ENCODE data around the gene RAD51B. TPM values are rescaled to one million over a fixed set of nuclear protein-coding genes. Genes with fewer than 3 reads are reported as not detected.

The RAD51B gene
- total RNA-seq, 1 experiment from 2014 or later: 23.3 TPM

- no TSS peak for BruUV-seq (replicated peaks)
- TF ChIP-seq EZH2 (IDR thresholded peaks at IDR 0.05; ENCODE audit: borderline replicate concordance, low read depth, low read length, poor library complexity, severe bottlenecking): no peak
- TF ChIP-seq, protein P1, sequence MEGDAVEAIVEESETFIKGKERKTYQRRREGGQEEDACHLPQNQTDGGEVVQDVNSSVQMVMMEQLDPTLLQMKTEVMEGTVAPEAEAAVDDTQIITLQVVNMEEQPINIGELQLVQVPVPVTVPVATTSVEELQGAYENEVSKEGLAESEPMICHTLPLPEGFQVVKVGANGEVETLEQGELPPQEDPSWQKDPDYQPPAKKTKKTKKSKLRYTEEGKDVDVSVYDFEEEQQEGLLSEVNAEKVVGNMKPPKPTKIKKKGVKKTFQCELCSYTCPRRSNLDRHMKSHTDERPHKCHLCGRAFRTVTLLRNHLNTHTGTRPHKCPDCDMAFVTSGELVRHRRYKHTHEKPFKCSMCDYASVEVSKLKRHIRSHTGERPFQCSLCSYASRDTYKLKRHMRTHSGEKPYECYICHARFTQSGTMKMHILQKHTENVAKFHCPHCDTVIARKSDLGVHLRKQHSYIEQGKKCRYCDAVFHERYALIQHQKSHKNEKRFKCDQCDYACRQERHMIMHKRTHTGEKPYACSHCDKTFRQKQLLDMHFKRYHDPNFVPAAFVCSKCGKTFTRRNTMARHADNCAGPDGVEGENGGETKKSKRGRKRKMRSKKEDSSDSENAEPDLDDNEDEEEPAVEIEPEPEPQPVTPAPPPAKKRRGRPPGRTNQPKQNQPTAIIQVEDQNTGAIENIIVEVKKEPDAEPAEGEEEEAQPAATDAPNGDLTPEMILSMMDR (conservative IDR thresholded peaks at IDR 0.05; ENCODE audit: low read depth, low read length): no peak
- Histone ChIP-seq H3K27me3 (replicated peaks; ENCODE audit: insufficient read depth, low read depth, low read length, poor library complexity) (no peaks in the 10 kb centered on the region), H3K4me1 (ENCODE audit: insufficient read depth, low read length, poor library complexity, severe bottlenecking) (peaks cover 18% of the 10 kb centered on the region), H3K27ac (ENCODE audit: low read depth, low read length, poor library complexity, severe bottlenecking) (no peak overlapping the region), H3K9me3 (ENCODE audit: low read depth, low read length, poor library complexity, severe bottlenecking) (no peaks in the 10 kb centered on the region), H3K4me3 (ENCODE audit: low read depth, low read length, poor library complexity, severe bottlenecking) (no peak overlapping the region), H3K36me3 (ENCODE audit: insufficient read depth, low read length, poor library complexity, severe bottlenecking) (no peaks in the 10 kb centered on the region)
- intact Hi-C loops (cut with micrococcal nuclease; ENCODE audit: unreplicated experiment): no loop called here
- POLR2A ChIA-PET (ENCODE audit: low non-redundant PET): no interaction called here
- CTCF ChIA-PET: no interaction called here
- no peak for DNase-seq (ENCODE audit: low spot score)
Observed at GRCh38 chr14:68511129-68512047, 691.8 kb downstream of the RAD51B start.

DNA sequence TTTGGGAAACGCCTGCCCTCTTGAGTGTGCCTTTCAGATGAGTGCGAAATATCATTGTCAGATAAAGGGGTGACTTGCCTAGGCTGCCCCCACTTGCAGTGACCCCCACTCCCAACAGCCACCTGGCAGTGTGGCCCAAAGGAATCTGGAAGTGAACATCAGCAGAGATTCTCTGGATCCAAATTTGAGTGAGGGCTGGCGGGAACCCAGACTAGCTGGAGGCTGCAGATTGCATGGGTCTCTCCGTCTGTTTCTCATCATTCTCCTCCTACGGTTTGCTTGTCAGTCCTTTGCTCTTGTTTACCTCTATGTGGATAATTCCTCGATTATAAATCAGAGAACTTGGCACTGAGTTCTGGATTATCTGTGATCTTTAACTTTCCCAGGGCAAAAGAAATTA, 692.5 kb downstream of the RAD51B start:
- POLR2A ChIA-PET (ENCODE audit: low non-redundant PET): no interaction called here
- BruUV-seq (replicated peaks): no TSS peak

DNA sequence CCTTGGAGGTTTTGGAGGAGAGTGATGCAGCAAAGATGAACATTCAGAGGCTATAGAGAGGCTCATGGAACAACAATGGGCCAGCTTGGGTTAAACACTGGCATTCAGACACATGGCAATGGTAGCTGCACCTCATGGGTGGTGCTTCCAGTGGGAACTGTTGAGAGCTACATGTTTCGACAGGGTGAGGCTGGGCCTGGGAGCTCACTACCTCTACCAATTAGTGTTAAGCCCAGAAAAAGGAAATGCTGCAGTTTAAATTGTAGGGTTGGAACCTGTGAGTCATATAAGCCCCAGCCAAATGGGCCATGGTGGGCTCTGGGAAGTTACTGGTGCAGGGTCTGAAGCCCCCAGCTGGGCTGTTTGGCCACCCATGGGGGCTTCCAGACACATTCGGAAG, 693.6 kb downstream of the RAD51B start:
- ChIA-PET POLR2A (ENCODE audit: low non-redundant PET) (no interaction called here), CTCF (no interaction called here)
- TF ChIP-seq, protein P1 (conservative IDR thresholded peaks at IDR 0.05; ENCODE audit: low read depth, low read length): no peak
- TF ChIP-seq EZH2 (IDR thresholded peaks at IDR 0.05; ENCODE audit: borderline replicate concordance, low read depth, low read length, poor library complexity, severe bottlenecking): no peak
- H3K27me3 ChIP-seq (replicated peaks; ENCODE audit: insufficient read depth, low read depth, low read length, poor library complexity): no peaks in the 10 kb centered on the region
- BruUV-seq (replicated peaks): no TSS peak
- peaks cover 18% of the 10 kb centered on the region for H3K4me1 ChIP-seq (ENCODE audit: insufficient read depth, low read length, poor library complexity, severe bottlenecking)
- intact Hi-C loops (cut with micrococcal nuclease; ENCODE audit: unreplicated experiment): no loop called here
- H3K4me3 ChIP-seq (ENCODE audit: low read depth, low read length, poor library complexity, severe bottlenecking): no peak overlapping the region
- no peak for DNase-seq (ENCODE audit: low spot score)
- no peak overlapping the region for H3K27ac ChIP-seq (ENCODE audit: low read depth, low read length, poor library complexity, severe bottlenecking)
- no peaks in the 10 kb centered on the region for H3K36me3 ChIP-seq (ENCODE audit: insufficient read depth, low read length, poor library complexity, severe bottlenecking)
- H3K9me3 ChIP-seq (ENCODE audit: low read depth, low read length, poor library complexity, severe bottlenecking): no peaks in the 10 kb centered on the region

More for the DNA sequence above, 692.5 kb downstream of the RAD51B start:
- DNase-seq (ENCODE audit: low spot score): no peak
- Histone ChIP-seq H3K4me3 (ENCODE audit: low read depth, low read length, poor library complexity, severe bottlenecking) (no peak overlapping the region), H3K36me3 (ENCODE audit: insufficient read depth, low read length, poor library complexity, severe bottlenecking) (no peaks in the 10 kb centered on the region), H3K9me3 (ENCODE audit: low read depth, low read length, poor library complexity, severe bottlenecking) (no peaks in the 10 kb centered on the region), H3K4me1 (ENCODE audit: insufficient read depth, low read length, poor library complexity, severe bottlenecking) (peaks cover 18% of the 10 kb centered on the region), H3K27me3 (replicated peaks; ENCODE audit: insufficient read depth, low read depth, low read length, poor library complexity) (no peaks in the 10 kb centered on the region), H3K27ac (ENCODE audit: low read depth, low read length, poor library complexity, severe bottlenecking) (no peak overlapping the region)
- TF ChIP-seq EZH2 (IDR thresholded peaks at IDR 0.05; ENCODE audit: borderline replicate concordance, low read depth, low read length, poor library complexity, severe bottlenecking): no peak
- TF ChIP-seq, protein P1 (conservative IDR thresholded peaks at IDR 0.05; ENCODE audit: low read depth, low read length): no peak
- CTCF ChIA-PET: no interaction called here
- intact Hi-C loops (cut with micrococcal nuclease; ENCODE audit: unreplicated experiment): no loop called here

Measured in A673 (cell line).